GM12891 (cell line): ENCODE measurements around the gene DIP2C.

Source experiments
- DNase-seq: peaks from one replicate; pipeline ENCODE4 v3.0.0; 2011; ENCODE audit warnings: low spot score; ENCODE audit not compliant: insufficient read length
- FAIRE-seq: peaks from 2 replicates; lab custom pipeline; 2011; peaks lifted over from hg19 to GRCh38; lab: Jason Lieb, UNC
- PAX5 ChIP-seq: IDR thresholded peaks from 2 replicates; pipeline ENCODE4 v1.6.1; 2011; ENCODE audit warnings: low read length, moderate library complexity, mild to moderate bottlenecking; ENCODE audit not compliant: insufficient read depth, severe bottlenecking
- POLR2A ChIP-seq: IDR thresholded peaks from 2 replicates; pipeline ENCODE4 v1.6.1; 2011; ENCODE audit warnings: low read depth, low read length, control low read depth
- POLR2AphosphoS5 ChIP-seq: IDR thresholded peaks from 2 replicates; pipeline ENCODE4 v1.6.1; 2011; ENCODE audit warnings: low read depth, low read length, control low read depth
- POU2F2 ChIP-seq: IDR thresholded peaks from 2 replicates; pipeline ENCODE4 v1.6.1; 2011; ENCODE audit warnings: low read depth, mild to moderate bottlenecking, control low read depth, low read length, moderate library complexity
- SPI1 ChIP-seq: IDR thresholded peaks from 2 replicates; pipeline ENCODE4 v1.6.1; 2011; ENCODE audit warnings: low read depth, low read length, control low read depth
- TAF1 ChIP-seq: IDR thresholded peaks from 2 replicates; pipeline ENCODE4 v1.6.1; 2011; ENCODE audit warnings: low read depth, low read length, control low read depth

Gene DIP2C

GRCh38 chr10:486666-487322 lies 202.7 kb downstream of the DIP2C start:
- DNase-seq = no peak
- FAIRE-seq = no peak
- TF ChIP-seq TAF1 (no peak), POU2F2 (no peak), POLR2A (no peak)

DNA sequence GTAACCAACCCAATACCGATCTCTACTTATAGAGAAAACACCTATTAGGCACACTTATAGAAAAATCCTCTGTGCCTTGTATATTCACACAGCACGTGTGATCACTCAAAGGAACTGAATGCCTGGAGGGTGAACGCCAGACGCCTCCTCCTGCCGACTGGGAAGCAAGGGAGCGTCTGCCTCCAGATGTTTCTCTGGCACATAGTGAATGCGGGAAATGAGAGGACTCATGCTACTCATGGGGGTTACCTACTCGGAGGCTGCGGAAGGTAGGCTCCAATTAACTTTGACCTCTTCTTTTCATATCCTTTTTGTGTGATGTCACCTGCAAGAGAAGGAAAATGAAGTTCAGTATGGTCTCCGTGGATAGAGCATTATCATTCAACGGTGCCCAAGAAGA lies 203.3 kb downstream of the DIP2C start:
- DNase-seq (no peak), FAIRE-seq (no peak)
- TF ChIP-seq POU2F2 (no peak), SPI1 (no peak), POLR2AphosphoS5 (no peak), TAF1 (no peak), PAX5 (no peak), POLR2A (no peak)

DNA sequence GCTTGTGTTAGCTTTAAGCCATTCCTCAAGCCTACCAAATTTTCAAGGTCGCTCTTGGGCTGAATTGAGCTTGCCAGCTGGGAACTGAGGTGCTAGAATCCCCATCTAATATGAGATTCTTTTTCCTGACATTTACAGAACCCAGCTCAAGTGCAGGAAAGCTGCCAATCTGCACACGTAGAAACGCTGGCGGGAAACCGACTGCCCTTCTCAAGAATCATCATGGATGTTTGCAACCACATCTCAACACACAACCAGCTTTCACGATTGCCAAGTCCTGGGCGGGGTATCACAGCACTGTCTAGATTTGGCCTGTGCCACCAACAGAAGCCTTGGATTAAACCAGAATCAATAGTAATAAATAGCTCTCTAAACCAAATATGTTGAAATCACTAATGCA lies 203.7 kb downstream of the DIP2C start:
- FAIRE-seq (no peak), DNase-seq (no peak)
- TF ChIP-seq POLR2AphosphoS5 (no peak), POLR2A (no peak), TAF1 (no peak), POU2F2 (no peak)

GRCh38 chr10:484925-485661 lies 204.4 kb downstream of the DIP2C start:
- TF ChIP-seq TAF1 (no peak), POLR2A (no peak), POLR2AphosphoS5 (no peak), POU2F2 (no peak), SPI1 (0 out of 2 replicates have a peak, but pooled peaks have one; percentile 8), PAX5 (no peak)
- FAIRE-seq (peak; percentile 85), DNase-seq (peak; percentile 49)

DNA sequence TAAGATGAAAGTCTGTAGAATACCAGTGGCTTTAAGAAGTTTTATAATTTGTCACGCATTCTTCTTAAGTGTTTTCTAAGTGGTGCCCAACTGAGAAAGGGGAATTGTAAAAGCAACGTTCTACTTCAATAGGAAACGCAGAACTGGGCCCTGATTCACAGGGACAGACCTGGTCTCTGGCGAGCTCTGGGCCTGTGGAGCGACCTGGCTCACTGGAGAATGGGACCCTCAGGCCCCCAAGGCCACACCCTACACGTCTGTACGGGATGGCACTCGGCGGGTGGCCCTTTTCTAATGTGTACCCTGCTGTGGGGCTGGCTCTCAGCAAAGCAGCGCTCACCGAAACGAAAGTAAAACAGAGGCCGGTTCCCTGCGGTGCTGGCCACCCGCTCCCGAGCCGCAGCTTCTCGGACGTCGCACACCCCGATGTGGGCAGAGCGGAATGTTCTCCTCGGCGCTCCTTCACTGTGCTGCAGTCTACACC lies 205.0 kb downstream of the DIP2C start:
- peak; percentile 58 for DNase-seq
- peak; percentile 23 for FAIRE-seq
- TF ChIP-seq POLR2A (no peak), POLR2AphosphoS5 (no peak), PAX5 (no peak), SPI1 (no peak), TAF1 (no peak), POU2F2 (no peak)

- FAIRE-seq = no peak
Observed at GRCh38 chr10:483261-483660, 206.2 kb downstream of the DIP2C start.

GRCh38 chr10:482848-483247 lies 206.6 kb downstream of the DIP2C start:
- no peak for TF ChIP-seq POLR2A
- TF ChIP-seq POU2F2 = no peak
- TF ChIP-seq SPI1 = no peak
- TF ChIP-seq POLR2AphosphoS5 = no peak
- TF ChIP-seq TAF1 = no peak
- TF ChIP-seq PAX5 = no peak
- FAIRE-seq = no peak
- no peak for DNase-seq

More at GRCh38 chr10:483261-483660, 206.2 kb downstream of the DIP2C start:
- no peak for DNase-seq
- TF ChIP-seq POLR2A (no peak), TAF1 (no peak), SPI1 (no peak), POU2F2 (no peak), PAX5 (no peak), POLR2AphosphoS5 (no peak)

GRCh38 chr10:482051-482501 lies 207.4 kb downstream of the DIP2C start:
- DNase-seq = no peak
- TF ChIP-seq POLR2AphosphoS5 (no peak), TAF1 (no peak), POU2F2 (no peak), SPI1 (no peak)
- FAIRE-seq = no peak

DNA sequence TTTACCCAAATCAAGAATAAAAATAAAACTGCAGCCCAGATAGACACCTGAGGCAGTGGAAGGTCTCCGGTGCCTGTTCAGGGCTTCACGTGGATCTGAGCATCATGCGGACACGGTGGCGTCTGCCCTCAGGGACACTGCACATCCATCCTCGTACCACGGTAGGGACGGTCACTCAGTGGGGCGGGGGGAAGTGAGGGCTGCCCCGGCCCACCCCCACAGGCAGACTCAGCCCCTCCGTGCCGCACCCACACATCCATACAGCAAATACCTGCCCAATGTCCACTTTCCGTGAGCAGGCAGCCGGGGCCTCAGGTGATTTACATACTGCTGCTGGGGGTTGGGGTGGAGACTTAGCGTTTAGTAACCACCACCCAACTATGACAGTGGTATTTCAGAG lies 207.8 kb downstream of the DIP2C start:
- DNase-seq = no peak
- FAIRE-seq = no peak
- no peak for TF ChIP-seq SPI1
- no peak for TF ChIP-seq POLR2AphosphoS5
- TF ChIP-seq POU2F2 = no peak
- no peak for TF ChIP-seq POLR2A
- TF ChIP-seq TAF1 = no peak
- TF ChIP-seq PAX5 = no peak
